Endothelial cell (in vitro differentiated cells): ENCODE results near the gene GMEB1. TPM values are rescaled to one million over a fixed set of nuclear protein-coding genes. Genes with fewer than 3 reads are reported as not detected.
A peak's percentile ranks its signal among the peaks of the same experiment; 100 is the strongest.
"Not testable (repeated sequence)": the region's sequence is repeated elsewhere in the genome, so short reads cannot be mapped to it uniquely, and the experiment has no call there.

Experiments used
- DNase-seq: peaks from one replicate; pipeline ENCODE4 v3.0.0; 2021; ENCODE audit warnings: low spot score
- H3K27ac Mint-ChIP-seq: one replicate; pipeline ENCODE4 v1.8.0; 2021; ENCODE audit warnings: mixed read lengths, inconsistent platforms; ENCODE audit not compliant: unreplicated experiment
- H3K27me3 Mint-ChIP-seq: one replicate; pipeline ENCODE4 v1.8.0; 2021; ENCODE audit warnings: mild to moderate bottlenecking, moderate library complexity, mixed read lengths, inconsistent platforms; ENCODE audit not compliant: unreplicated experiment
- H3K36me3 Mint-ChIP-seq: one replicate; pipeline ENCODE4 v1.8.0; 2021; ENCODE audit warnings: mild to moderate bottlenecking, low read depth, mixed read lengths, inconsistent platforms; ENCODE audit not compliant: unreplicated experiment
- H3K4me1 Mint-ChIP-seq: one replicate; pipeline ENCODE4 v1.8.0; 2021; ENCODE audit warnings: mild to moderate bottlenecking, mixed read lengths, inconsistent platforms; ENCODE audit not compliant: unreplicated experiment
- H3K4me3 Mint-ChIP-seq: one replicate; pipeline ENCODE4 v1.8.0; 2021; ENCODE audit warnings: mild to moderate bottlenecking, mixed read lengths, inconsistent platforms; ENCODE audit not compliant: unreplicated experiment
- H3K9me3 Mint-ChIP-seq: one replicate; pipeline ENCODE4 v1.8.0; 2021; ENCODE audit warnings: mixed read lengths, inconsistent platforms; ENCODE audit not compliant: unreplicated experiment
- CTCF ChIP-seq: fragments of 200-600 bp; sonication (generic); IDR thresholded peaks from one replicate; pipeline ENCODE4 v1.5.0; 2021; ENCODE audit warnings: antibody characterized with exemption; ENCODE audit not compliant: unreplicated experiment
- total RNA-seq: library from RNA; stranded (reverse); fragmentation: NEBNext Ultra II Directional; extraction: Animal tissue kit (Norgen Biotek cat#: 25700); gene quantifications from one replicate; pipeline ENCODE4 v1.2.1, GENCODE V29; 2021; ENCODE audit not compliant: unreplicated experiment

GMEB1 gene
- total RNA-seq, 1 donor from 2014 or later, result 22.7 TPM

- peaks cover 10% of the 10 kb centered on the region for H3K4me1 Mint-ChIP-seq
- peaks cover 3% of the 10 kb centered on the region for H3K36me3 Mint-ChIP-seq
Observed at GRCh38 chr1:28648008-28648473, 20.5 kb upstream of the GMEB1 start.

DNA sequence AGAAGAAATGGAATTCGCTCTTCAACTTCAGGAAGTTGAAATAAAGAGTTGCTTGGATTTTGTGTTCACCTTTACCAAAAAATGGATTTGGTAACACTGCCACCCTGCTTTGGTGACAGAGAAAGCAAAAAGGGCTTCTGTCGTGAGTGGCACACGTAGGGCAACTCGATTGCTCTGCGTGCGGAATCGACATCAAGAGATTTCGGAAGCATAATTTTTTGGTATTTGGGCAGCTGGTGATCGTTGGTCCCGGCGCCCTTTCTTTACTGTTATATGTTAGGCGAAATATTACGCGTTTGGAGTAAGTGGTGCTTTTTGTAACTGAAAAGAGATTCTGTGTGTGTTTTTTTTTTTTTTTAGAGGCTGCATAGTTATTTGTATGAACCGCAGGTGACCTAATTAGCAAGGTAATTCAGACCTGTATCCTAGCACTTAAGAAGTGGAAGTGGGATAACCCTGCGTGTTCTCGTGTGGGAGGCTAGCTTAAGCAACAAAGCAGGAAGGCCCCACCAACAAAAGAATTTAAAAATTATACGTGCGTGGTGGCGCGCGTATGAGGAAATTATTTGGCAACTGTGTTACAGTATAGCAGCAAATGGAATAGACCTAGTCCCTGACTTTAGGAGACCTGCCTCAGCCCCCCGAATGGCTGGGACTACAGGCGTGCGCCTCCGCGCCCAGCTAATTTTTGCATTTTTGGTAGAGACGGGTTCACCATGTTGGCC is 19.9 kb upstream of the GMEB1 start, which contains the start of gene RNU11:
Gene RNU11 (plus strand): TSS at position 127 of the 725 bp plus-strand sequence.
- Mint-ChIP-seq H3K27ac (peak within 1 kb of the TSS; percentile 99), H3K4me1 (peaks cover 6% of the 10 kb centered on the region), H3K9me3 (no peaks in the 10 kb centered on the region), H3K4me3 (peak within 1 kb of the TSS; percentile 87), H3K36me3 (no peaks in the 10 kb centered on the region), H3K27me3 (peaks cover 10% of the 10 kb centered on the region)
- peak; percentile 75 for DNase-seq
- TF ChIP-seq CTCF, result no peak

More at GRCh38 chr1:28648008-28648473, 20.5 kb upstream of the GMEB1 start:
- no peak for TF ChIP-seq CTCF
- peak overlapping the region; percentile 99 for H3K27ac Mint-ChIP-seq
- peaks cover 10% of the 10 kb centered on the region for H3K27me3 Mint-ChIP-seq
- peak overlapping the region; percentile 87 for H3K4me3 Mint-ChIP-seq
- no peaks in the 10 kb centered on the region for H3K9me3 Mint-ChIP-seq
- DNase-seq, result peak; percentile 75

DNA sequence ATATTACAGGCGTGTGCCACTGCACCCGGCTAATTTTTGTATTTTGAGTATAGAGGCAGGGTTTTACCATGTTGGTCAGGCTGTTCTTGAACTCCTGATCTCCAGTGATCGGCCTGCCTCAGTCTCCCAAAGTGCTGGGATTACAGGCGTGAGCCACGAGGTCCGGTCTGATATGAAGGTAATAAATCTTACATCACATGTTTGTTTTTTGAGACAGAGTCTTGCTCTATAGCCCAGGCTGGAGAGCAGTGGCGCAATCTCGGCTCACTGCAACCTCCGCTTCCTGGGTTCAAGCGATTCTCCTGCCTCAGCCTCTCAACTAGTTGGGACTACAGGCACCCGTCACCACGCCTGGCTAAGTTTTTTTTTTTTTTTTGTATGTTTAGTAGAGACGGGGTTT is 15.5 kb upstream of the GMEB1 start:
- H3K36me3 Mint-ChIP-seq, H3K27ac Mint-ChIP-seq, H3K4me1 Mint-ChIP-seq, H3K9me3 Mint-ChIP-seq, H3K4me3 Mint-ChIP-seq, H3K27me3 Mint-ChIP-seq, DNase-seq: not testable (repeated sequence)

- peak; percentile 21 for DNase-seq
- not testable (repeated sequence) for H3K36me3 Mint-ChIP-seq, H3K27ac Mint-ChIP-seq, H3K27me3 Mint-ChIP-seq, H3K4me1 Mint-ChIP-seq, H3K4me3 Mint-ChIP-seq, H3K9me3 Mint-ChIP-seq
Observed at GRCh38 chr1:28653870-28654269, 14.7 kb upstream of the GMEB1 start.

GRCh38 chr1:28655448-28656311 is 12.9 kb upstream of the GMEB1 start:
- not testable (repeated sequence) for H3K36me3 Mint-ChIP-seq, DNase-seq, H3K27ac Mint-ChIP-seq

GRCh38 chr1:28656335-28656734 is 12.2 kb upstream of the GMEB1 start:
- no peak for DNase-seq
- no peaks in the 10 kb centered on the region for H3K4me1 Mint-ChIP-seq
- no peak overlapping the region for H3K27ac Mint-ChIP-seq
- H3K36me3 Mint-ChIP-seq, result no peaks in the 10 kb centered on the region
- H3K9me3 Mint-ChIP-seq, result no peaks in the 10 kb centered on the region
- H3K27me3 Mint-ChIP-seq, result no peaks in the 10 kb centered on the region
- H3K4me3 Mint-ChIP-seq, result no peak overlapping the region
- TF ChIP-seq CTCF, result no peak

More at GRCh38 chr1:28655448-28656311, 12.9 kb upstream of the GMEB1 start:
- not testable (repeated sequence) for H3K4me3 Mint-ChIP-seq, H3K9me3 Mint-ChIP-seq, H3K4me1 Mint-ChIP-seq, H3K27me3 Mint-ChIP-seq
